ENCODE data around the gene SOST. TPM values are rescaled to one million over a fixed set of nuclear protein-coding genes. Genes with fewer than 3 reads are reported as not detected.

The SOST gene
- total and polyA plus RNA-seq, 5 experiments from 2014 or later: not detected

DNA sequence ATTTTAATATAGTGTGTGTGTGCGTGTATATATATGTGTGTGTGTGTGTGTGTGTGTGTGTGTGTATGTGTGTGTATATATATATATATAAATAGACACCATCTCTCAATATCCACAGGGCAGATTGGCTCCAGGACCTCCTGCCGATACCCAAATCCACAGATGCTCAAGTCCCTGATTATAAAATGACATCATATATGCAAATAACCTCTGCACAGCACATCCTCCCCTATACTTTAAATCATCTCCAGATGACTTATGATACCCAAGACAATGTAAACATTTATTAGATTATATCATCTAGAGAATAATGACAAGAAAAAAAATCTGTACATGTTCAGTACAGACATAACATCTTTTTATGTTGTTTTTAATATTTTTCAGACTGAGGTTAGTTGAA, 12.4 kb upstream of the SOST start:
- no peak for ATAC-seq
- Mint-ChIP-seq H3K4me3 (no peak overlapping the region), H3K27me3 (no peaks in the 10 kb centered on the region), H3K9me3 (no peaks in the 10 kb centered on the region), H3K4me1 (peaks cover 0 to 20% (median 2%) of the 10 kb centered on the region in 4 donors), H3K27ac (no peak overlapping the region), H3K36me3 (peaks cover 0 to 41% (median 4%) of the 10 kb centered on the region in 3 donors)
- POLR2A ChIA-PET: no interaction called here
- no peak for DNase-seq

DNA sequence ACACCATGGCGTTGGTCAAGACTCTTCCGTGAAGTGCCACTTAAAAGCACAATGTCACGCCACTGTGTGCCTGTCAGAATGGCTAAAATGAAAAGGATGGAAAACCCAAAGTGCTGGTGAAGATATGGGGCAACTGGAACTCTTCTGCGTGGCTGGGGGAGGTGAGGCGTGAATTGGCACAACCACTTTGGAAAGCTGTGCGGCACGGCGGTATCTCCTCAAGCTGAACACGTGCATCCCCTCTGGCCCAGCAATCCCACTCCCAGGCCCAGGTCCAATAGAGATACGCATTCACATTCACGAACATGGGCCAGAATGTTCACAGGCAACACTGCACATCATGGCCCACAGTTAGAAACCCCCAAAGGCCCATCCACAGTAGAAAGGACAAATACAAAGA, 11.3 kb upstream of the SOST start:
- Mint-ChIP-seq H3K36me3 (peaks cover 0 to 41% (median 4%) of the 10 kb centered on the region in 3 donors), H3K27ac (peak overlapping the region in 1 of 10 donors; percentile 33), H3K9me3 (no peaks in the 10 kb centered on the region), H3K4me1 (peaks cover 0 to 20% (median 2%) of the 10 kb centered on the region in 4 donors), H3K27me3 (no peaks in the 10 kb centered on the region), H3K4me3 (no peak overlapping the region)
- DNase-seq (no peak), ATAC-seq (no peak)
- POLR2A ChIA-PET: interaction anchor here (0.6 kb wide), 1 partner anchor 257 kb away, joined by 5 read pairs; no protein-coding TSS in a partner anchor

DNA sequence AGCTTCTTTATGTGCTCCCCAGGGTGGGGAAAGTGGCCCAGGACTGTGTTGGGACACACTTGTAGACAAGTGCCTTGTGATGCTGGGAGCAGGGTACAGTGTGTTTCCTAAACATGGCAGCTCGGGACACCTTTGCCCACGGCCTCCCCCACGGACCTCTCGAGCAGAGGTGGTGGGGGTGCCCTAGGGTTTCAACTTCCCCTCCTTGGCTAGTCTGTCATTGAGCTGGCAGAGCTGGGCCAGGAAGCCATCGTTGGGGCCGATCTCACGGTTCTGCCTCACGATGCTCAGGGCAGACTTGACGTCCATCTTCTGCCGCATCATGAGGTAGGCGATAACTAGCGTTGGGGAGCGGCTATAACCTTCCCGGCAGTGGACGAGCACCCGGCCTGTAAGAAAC, 10.8 kb upstream of the SOST start:
- Mint-ChIP-seq H3K4me1 (peaks cover 0 to 20% (median 2%) of the 10 kb centered on the region in 4 donors), H3K36me3 (peaks cover 0 to 41% (median 4%) of the 10 kb centered on the region in 3 donors), H3K9me3 (no peaks in the 10 kb centered on the region), H3K27me3 (no peaks in the 10 kb centered on the region), H3K27ac (no peak overlapping the region), H3K4me3 (no peak overlapping the region)
- POLR2A ChIA-PET: no interaction called here
- ATAC-seq (no peak), DNase-seq (no peak)

DNA sequence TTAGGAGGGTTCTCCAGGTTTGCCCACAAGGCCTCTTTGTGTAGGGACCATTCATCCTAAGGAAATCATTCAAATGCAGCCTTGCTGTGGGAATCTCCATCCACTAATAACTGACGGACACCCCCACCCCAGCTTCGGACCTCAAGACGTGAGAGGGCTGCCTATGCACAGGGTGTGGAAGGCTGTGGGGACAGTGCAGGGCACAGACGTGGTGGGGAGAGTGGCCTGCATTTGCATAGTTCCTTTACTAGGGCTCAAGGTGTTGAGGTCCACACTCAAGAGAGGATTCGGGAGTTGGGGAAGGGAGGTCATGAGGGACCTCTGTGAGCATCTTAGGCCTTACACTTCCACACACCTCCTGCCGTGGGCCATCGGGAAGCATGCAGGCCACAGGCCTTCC, 10.4 kb upstream of the SOST start:
- Mint-ChIP-seq H3K9me3 (no peaks in the 10 kb centered on the region), H3K27ac (no peak overlapping the region), H3K36me3 (peaks cover 0 to 41% (median 4%) of the 10 kb centered on the region in 3 donors), H3K4me3 (no peak overlapping the region), H3K27me3 (peaks cover 0 to 1% (median 0%) of the 10 kb centered on the region in 5 donors), H3K4me1 (peaks cover 0 to 20% (median 2%) of the 10 kb centered on the region in 4 donors)
- POLR2A ChIA-PET: no interaction called here
- ATAC-seq (no peak), DNase-seq (no peak)

DNA sequence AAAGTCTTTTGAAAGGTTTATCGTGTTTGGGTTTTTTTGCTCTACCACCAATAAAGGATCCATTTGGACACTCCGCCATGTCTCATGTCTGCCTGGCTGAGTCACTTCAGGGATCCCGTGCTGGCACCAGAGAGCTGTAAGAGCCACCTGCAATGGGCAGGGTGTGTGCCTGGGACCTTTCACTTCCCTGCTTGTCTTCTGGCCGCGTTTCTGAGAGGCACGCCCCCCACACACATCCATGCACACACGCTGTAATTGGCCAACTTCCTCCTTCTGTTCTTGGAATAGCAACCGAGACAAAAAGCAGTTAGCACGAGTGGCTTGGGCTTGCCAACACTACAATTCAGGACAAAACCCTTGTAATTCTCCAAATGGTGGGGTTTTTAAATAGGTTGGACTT, 9.8 kb upstream of the SOST start:
- Mint-ChIP-seq H3K27me3 (peaks cover 0 to 4% (median 0%) of the 10 kb centered on the region in 5 donors), H3K4me3 (no peak overlapping the region), H3K9me3 (no peaks in the 10 kb centered on the region), H3K4me1 (peaks cover 0 to 16% (median 1%) of the 10 kb centered on the region in 4 donors), H3K36me3 (peaks cover 0 to 36% (median 4%) of the 10 kb centered on the region in 3 donors), H3K27ac (peak overlapping the region in 1 of 10 donors; percentile 57)
- no peak for ATAC-seq
- DNase-seq: no peak
- POLR2A ChIA-PET: no interaction called here

DNA sequence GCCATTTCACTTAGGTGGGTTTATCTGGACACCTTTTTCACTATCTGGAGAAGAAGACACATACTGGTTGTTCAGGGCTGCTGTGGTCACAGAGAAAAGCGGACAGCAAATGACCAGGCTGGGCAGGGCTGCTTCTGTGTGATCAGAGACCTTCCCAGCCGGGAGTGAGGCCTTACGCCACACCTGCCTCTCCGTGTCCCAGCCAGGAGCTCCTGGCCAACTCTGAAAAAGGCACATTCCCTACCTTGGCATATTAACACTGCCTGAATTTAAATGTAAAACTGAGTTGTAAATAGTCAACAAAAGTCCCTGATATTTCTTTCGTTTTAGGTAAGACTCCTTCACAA, 9.1 kb upstream of the SOST start:
- Mint-ChIP-seq H3K9me3 (no peaks in the 10 kb centered on the region), H3K36me3 (peaks cover 0 to 30% (median 4%) of the 10 kb centered on the region in 3 donors), H3K27ac (no peak overlapping the region), H3K27me3 (peaks cover 0 to 4% (median 0%) of the 10 kb centered on the region in 5 donors), H3K4me3 (no peak overlapping the region), H3K4me1 (peaks cover 0 to 11% (median 0%) of the 10 kb centered on the region in 4 donors)
- ATAC-seq (no peak), DNase-seq (no peak)
- POLR2A ChIA-PET: no interaction called here

DNA sequence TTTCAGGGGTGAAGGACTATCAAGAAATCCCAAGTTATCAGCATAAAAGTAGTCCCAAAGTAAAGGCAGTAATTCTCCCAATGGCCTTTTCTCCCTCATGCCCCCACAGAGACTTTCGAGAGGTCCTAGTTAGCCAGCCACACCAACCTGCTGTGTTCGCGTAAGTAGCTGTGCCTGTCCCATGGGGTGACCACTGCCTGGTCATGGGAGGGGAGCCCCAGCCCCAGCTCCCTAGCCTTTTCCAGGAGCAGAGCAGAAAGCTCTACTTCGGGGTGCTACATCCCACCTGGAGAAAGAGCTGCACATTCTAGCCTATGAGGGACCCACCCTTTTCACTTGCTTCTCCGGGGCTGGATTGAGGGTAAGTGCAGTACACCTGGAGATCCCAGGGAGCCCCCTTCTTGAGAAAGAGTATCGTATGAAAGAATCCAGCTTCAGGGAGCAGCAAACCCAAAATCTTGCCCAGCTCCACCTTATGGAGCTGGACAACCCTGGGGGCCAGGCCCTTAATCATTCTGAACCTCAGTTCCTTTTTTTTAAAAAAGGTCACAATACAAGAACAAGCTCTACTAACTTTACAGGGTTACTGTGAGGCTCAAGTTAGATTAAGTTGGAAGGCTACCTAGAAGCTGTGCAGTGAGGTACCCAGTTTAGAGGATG, 8.6 kb upstream of the SOST start:
- Mint-ChIP-seq H3K4me1 (peaks cover 0 to 9% (median 0%) of the 10 kb centered on the region in 4 donors), H3K36me3 (peaks cover 0 to 24% (median 4%) of the 10 kb centered on the region in 3 donors), H3K27me3 (peaks cover 0 to 4% (median 0%) of the 10 kb centered on the region in 5 donors), H3K4me3 (no peak overlapping the region), H3K27ac (no peak overlapping the region), H3K9me3 (no peaks in the 10 kb centered on the region)
- DNase-seq (no peak), ATAC-seq (no peak)
- POLR2A ChIA-PET: no interaction called here

DNA sequence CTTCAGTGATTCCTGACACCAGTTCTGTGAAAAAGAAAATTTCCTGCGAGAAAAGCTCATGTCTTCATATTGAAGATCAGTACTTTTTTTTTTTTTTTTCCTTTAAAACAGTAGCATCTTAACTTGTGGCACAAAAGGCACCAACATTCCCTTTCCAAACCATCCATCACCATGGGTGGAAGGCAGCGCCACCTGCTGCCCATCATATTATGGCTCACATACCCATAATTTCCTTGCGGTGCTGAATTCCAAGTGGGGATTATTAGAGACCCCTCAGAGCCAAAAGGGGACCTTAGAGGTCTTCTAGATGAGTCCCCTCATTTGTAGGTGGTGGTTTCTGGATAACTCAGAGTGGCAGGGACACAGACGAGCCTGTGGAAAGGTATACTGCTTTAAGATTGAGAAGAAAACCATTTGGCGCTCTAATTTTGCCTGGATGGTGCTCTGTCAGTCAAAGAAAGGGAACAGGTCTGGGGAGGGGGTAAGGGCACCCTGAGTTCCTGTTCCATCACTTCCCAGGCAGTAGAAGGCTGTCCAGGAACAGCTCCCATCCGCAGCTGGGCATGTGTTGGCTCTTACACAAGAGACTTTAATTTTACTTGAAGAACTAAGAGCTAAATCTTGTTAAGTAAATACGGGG, 7.9 kb upstream of the SOST start:
- ATAC-seq: no peak
- POLR2A ChIA-PET: no interaction called here

DNA sequence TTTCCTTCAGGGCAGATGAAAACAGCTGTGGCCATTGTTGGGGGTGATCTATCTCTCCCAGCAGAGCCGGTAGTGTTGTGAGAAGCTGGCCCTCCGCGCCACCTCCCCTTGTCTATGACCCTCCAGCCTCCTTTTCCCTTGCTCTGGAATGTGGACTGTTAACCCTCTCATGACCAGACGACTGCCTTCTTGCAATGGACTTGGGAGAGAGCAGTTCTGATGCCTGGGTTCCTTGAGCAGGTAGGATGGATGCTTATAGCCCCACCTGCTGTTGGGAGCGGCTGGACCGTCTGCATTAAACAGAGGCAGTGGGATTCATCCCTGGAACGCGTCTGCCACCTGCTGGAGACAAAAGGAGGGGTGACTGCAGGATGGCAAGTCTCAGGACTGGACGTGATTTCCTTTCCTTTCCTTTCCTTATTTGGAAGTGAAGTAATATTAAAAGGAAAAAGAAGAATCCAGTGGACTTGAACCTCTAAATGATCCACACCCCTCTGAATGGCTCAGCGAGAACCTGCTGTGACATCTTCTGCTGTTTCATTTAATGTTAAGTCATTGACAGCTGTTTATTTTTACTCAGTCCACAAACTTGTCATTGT, 1.8 kb upstream of the SOST start:
- Mint-ChIP-seq H3K4me1 (peaks cover 0 to 5% (median 3%) of the 10 kb centered on the region in 4 donors), H3K4me3 (no peak overlapping the region), H3K36me3 (no peaks in the 10 kb centered on the region), H3K27ac (no peak overlapping the region), H3K9me3 (no peaks in the 10 kb centered on the region), H3K27me3 (peaks cover 8 to 30% (median 26%) of the 10 kb centered on the region in 5 donors)
- ATAC-seq (peak; percentile 92 to 98), DNase-seq (peak; percentile 75 to 94 (median 83))
- POLR2A ChIA-PET: interaction anchor here (1.2 kb wide), 1 partner anchor 66 kb away, joined by 6 read pairs; no protein-coding TSS in a partner anchor

More for the DNA sequence above, 7.9 kb upstream of the SOST start:
- Mint-ChIP-seq H3K9me3 (no peaks in the 10 kb centered on the region), H3K4me1 (peaks cover 0 to 9% (median 0%) of the 10 kb centered on the region in 4 donors), H3K36me3 (peaks cover 0 to 21% (median 4%) of the 10 kb centered on the region in 3 donors), H3K4me3 (no peak overlapping the region), H3K27ac (no peak overlapping the region), H3K27me3 (peaks cover 0 to 4% (median 0%) of the 10 kb centered on the region in 5 donors)
- peak in 8 of 10 donors; percentile 14 to 75 (median 42) for DNase-seq

DNA sequence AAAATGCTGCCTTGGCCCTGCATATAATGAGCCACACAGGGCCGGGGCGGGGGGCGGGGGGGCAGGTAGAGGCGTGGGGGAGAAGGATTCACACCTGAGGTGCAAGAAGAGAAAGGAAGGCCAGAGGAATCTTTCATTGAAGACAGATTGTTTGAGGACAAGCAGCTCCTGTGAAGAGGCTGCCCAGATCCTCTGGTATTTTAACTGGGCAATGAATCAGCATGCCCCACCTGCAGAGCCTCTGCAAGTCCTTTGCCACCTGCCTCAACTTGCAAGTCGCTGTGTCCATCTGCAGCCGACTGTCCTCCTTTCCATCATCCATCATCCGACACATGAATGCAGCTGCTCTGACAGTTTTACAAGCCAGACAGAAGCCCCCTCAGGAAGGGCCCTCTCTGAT, 1.2 kb upstream of the SOST start:
- Mint-ChIP-seq H3K36me3 (no peaks in the 10 kb centered on the region), H3K4me3 (no peak overlapping the region), H3K27ac (no peak overlapping the region), H3K4me1 (peaks cover 0 to 5% (median 3%) of the 10 kb centered on the region in 4 donors), H3K9me3 (no peaks in the 10 kb centered on the region), H3K27me3 (peaks cover 8 to 30% (median 26%) of the 10 kb centered on the region in 5 donors)
- DNase-seq: no peak
- POLR2A ChIA-PET: interaction anchor here (1.2 kb wide), 1 partner anchor 65 kb away, joined by 6 read pairs; no protein-coding TSS in a partner anchor
- ATAC-seq: no peak

DNA sequence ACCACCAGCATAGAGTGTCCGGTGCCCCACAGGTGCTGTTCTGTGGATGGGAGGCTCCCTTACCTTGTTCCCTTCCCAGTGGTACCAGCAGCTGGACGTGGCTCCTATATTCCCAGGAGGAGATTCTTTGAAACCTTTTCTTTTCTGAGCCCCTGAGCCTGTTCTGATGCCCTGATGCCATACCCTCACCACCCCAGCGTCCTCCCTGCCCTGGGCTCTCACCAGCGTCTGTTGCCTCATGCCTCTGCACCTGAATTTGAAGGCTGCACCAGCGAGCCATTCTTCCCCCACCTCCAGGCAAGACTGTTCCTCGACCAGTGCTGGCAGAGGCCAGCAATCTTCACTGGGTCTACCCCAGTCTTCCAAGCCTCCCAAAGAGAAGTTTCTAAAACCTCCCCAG, 505 bp downstream of the SOST start:
- H3K27ac Mint-ChIP-seq: no peak overlapping the region
- peaks cover 11 to 40% (median 33%) of the 10 kb centered on the region in 5 donors for H3K27me3 Mint-ChIP-seq
- ATAC-seq (no peak), DNase-seq (no peak)
- H3K36me3 Mint-ChIP-seq: no peaks in the 10 kb centered on the region
- H3K4me1 Mint-ChIP-seq: peaks cover 0 to 16% (median 3%) of the 10 kb centered on the region in 4 donors
- POLR2A ChIA-PET: interaction anchor here (0.8 kb wide), 1 partner anchor 64 kb away, joined by 3 read pairs; no protein-coding TSS in a partner anchor
- H3K4me3 Mint-ChIP-seq: no peak overlapping the region
- no peaks in the 10 kb centered on the region for H3K9me3 Mint-ChIP-seq

DNA sequence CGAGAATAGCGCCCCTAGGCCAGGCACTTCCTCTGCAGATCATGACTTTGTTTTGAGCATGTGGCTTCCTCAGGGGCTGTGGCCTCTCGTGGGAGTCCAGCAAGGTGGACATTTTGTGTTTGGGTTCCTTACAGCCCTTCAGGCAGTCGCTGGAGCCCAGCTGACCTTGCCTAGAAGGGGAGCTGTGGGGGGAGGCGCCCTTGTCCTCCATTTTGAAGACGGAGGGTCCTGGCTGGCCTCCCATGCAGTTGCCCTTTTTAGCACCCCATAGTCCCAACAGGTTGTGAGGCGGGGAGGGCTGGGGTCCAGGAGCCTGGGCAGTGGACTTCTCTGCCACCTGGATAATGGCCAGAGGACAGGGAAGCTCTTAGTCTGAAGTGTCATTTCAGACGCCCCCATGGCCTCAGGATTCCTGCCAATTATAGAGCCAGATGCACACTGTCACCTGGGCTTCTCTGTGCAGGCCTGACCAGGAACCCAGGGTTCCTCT, 1.4 kb downstream of the SOST start:
- Mint-ChIP-seq H3K27ac (peak overlapping the region in 1 of 10 donors; percentile 34), H3K9me3 (no peaks in the 10 kb centered on the region), H3K27me3 (peaks cover 15 to 48% (median 40%) of the 10 kb centered on the region in 5 donors), H3K4me3 (no peak overlapping the region), H3K36me3 (no peaks in the 10 kb centered on the region), H3K4me1 (peaks cover 0 to 17% (median 3%) of the 10 kb centered on the region in 4 donors)
- POLR2A ChIA-PET: interaction anchor here (1.2 kb wide), 1 partner anchor 55 kb away, joined by 3 read pairs; no protein-coding TSS in a partner anchor
- DNase-seq (no peak), ATAC-seq (no peak)
